SK-N-SH (cell line): ENCODE measurements around the gene PXDC1.

Source experiments
- GABPA ChIP-seq: IDR thresholded peaks from 2 replicates; pipeline ENCODE4 v1.4.0; 2012; ENCODE audit warnings: low read depth, mild to moderate bottlenecking
- RAD21 ChIP-seq: IDR thresholded peaks from 2 replicates; pipeline ENCODE4 v1.6.1; 2012; ENCODE audit warnings: mild to moderate bottlenecking, low read length
- TAF1 ChIP-seq: IDR thresholded peaks from 2 replicates; pipeline ENCODE4 v1.6.1; 2012; ENCODE audit warnings: low read depth, mild to moderate bottlenecking, low read length, moderate library complexity, borderline replicate concordance
- YY1 ChIP-seq: IDR thresholded peaks from 2 replicates; pipeline ENCODE4 v1.4.0; 2012; ENCODE audit warnings: low read depth, mild to moderate bottlenecking
- TF ChIP-seq, protein P1 (sequence below): fragments of 200-600 bp; sonication (generic); IDR thresholded peaks from 2 replicates; pipeline ENCODE4 v1.6.1; 2017; ENCODE audit warnings: antibody characterized with exemption, mild to moderate bottlenecking, moderate library complexity
- TF ChIP-seq, protein P2 (sequence below): IDR thresholded peaks from 2 replicates; pipeline ENCODE4 v1.6.1; 2012; ENCODE audit warnings: mild to moderate bottlenecking, low read depth, low read length, moderate library complexity

- TF ChIP-seq RAD21 (no peak), GABPA (no peak), TAF1 (no peak), YY1 (no peak)
- TF ChIP-seq, protein P1, sequence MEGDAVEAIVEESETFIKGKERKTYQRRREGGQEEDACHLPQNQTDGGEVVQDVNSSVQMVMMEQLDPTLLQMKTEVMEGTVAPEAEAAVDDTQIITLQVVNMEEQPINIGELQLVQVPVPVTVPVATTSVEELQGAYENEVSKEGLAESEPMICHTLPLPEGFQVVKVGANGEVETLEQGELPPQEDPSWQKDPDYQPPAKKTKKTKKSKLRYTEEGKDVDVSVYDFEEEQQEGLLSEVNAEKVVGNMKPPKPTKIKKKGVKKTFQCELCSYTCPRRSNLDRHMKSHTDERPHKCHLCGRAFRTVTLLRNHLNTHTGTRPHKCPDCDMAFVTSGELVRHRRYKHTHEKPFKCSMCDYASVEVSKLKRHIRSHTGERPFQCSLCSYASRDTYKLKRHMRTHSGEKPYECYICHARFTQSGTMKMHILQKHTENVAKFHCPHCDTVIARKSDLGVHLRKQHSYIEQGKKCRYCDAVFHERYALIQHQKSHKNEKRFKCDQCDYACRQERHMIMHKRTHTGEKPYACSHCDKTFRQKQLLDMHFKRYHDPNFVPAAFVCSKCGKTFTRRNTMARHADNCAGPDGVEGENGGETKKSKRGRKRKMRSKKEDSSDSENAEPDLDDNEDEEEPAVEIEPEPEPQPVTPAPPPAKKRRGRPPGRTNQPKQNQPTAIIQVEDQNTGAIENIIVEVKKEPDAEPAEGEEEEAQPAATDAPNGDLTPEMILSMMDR: no peak
- TF ChIP-seq, protein P2, sequence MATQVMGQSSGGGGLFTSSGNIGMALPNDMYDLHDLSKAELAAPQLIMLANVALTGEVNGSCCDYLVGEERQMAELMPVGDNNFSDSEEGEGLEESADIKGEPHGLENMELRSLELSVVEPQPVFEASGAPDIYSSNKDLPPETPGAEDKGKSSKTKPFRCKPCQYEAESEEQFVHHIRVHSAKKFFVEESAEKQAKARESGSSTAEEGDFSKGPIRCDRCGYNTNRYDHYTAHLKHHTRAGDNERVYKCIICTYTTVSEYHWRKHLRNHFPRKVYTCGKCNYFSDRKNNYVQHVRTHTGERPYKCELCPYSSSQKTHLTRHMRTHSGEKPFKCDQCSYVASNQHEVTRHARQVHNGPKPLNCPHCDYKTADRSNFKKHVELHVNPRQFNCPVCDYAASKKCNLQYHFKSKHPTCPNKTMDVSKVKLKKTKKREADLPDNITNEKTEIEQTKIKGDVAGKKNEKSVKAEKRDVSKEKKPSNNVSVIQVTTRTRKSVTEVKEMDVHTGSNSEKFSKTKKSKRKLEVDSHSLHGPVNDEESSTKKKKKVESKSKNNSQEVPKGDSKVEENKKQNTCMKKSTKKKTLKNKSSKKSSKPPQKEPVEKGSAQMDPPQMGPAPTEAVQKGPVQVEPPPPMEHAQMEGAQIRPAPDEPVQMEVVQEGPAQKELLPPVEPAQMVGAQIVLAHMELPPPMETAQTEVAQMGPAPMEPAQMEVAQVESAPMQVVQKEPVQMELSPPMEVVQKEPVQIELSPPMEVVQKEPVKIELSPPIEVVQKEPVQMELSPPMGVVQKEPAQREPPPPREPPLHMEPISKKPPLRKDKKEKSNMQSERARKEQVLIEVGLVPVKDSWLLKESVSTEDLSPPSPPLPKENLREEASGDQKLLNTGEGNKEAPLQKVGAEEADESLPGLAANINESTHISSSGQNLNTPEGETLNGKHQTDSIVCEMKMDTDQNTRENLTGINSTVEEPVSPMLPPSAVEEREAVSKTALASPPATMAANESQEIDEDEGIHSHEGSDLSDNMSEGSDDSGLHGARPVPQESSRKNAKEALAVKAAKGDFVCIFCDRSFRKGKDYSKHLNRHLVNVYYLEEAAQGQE: no peak
These were observed 33.6 kb upstream of the PXDC1 start for GRCh38 chr6:3784885-3785744.
